Stimulated activated CD8-positive, alpha-beta memory T cell treated with anti-CD3 and anti-CD28 coated beads, Interleukin-12 subunit alpha, Interleukin-12 subunit beta, amount 100 ng/mL, for 24 hours (primary cell): ENCODE data around the gene BST2.

ENCODE experiments used
- DNase-seq: peaks from one replicate; pipeline ENCODE4 v3.0.0-alpha.2; 2020; ENCODE audit errors: extremely low read depth

The BST2 gene

DNA sequence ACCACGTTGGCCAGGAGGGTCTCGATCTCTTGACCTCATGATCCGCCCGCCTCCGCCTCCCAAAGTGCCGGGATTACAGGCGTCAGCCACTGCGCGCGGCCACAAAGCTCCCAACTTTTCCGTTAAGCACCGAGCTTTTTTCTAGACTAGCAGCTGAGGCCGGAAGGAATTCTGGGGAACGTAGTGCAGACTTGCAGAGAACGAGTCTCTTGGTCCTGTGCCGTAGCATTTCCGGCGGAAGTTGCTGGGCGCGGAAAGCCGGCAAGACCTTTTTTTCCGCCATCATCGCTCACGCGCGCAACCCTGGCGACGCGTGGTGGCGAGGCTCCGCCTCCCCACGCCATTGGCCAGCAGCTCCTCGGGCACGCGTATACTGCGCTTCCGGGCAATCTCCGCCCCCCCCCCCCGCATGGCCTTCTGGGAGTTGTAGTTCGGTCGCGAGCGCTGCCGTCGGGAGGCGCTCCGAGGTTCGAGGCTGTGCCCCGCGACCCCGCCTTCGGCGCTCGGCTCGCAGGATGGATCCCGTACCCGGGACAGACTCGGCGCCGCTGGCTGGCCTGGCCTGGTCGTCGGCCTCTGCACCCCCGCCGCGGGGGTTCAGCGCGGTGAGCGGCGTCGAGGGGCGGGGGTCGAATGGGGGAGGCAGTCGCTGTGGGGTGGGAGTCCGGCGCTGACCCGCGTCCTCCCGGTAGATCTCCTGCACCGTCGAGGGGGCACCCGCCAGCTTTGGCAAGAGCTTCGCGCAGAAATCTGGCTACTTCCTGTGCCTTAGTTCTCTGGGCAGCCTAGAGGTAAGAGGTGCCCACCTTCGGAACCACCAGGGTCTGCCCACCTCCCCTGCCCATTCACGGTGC, 14.4 kb upstream of the BST2 start, which contains the start of gene MVB12A:
MVB12A (plus strand) TSS at position 427 of the 854 bp plus-strand sequence; CDS start at position 516, 89 bp downstream.
- peak; percentile 83 for DNase-seq

DNA sequence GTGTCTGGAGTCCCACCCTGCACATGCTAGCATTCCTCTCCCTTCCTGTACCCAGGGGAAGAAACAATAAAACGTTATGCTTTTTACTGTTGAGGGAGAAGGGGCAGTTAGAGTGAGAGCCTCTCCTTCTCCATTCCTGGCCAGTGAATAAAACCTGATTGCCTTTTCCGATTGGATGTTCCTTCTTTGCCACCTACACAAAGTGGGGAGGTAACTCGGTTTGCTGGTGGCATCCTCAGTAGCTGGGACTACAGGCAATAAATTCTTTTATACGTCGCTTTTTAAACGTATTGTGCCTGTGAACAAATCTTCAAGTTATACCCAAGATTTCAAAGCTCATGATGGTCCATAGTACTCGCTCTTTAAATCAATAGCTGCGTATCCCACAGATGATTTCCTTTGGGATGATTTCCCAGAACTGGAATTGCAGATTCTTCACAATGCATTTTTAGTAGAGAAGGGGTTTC, 13.8 kb upstream of the BST2 start:
- no peak for DNase-seq

DNA sequence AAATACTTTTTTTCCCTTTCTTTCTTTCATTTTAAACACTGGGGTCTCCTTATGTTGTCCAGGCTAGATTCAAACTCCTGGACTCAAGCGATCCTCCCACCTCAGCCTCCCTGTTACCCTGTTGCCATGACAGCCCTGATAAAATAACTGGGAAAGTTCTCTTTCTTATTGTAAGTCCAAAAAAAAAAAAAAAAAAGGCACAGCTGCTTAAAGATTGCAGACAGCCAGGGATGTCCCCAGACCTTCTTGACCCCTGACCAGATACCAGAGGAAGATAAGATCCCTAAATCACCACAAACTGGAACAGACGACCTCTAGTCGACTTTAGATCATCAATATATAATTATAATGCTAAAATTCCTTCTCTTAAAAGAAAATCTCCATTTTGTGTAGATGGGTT, 13.3 kb upstream of the BST2 start:
- no peak for DNase-seq

DNA sequence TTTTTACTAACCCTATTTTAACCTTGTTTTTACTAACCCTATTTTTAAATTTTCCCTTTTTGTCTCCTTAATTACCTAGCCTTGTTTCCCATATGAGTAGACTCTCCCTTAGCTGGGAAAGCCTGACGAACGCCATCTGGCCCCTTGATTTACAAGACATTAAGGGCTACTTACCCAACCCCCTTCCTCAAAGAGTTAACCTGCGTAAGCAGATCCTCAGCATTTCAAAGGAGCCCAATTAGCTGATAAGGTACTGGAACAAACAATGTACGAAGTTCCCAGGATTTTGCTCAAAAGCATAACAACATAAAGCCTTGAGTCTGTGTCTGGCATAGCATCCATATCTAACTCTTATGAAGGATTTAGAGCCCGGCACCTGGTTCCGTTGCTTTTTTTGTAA, 9.7 kb upstream of the BST2 start:
- no peak for DNase-seq

DNA sequence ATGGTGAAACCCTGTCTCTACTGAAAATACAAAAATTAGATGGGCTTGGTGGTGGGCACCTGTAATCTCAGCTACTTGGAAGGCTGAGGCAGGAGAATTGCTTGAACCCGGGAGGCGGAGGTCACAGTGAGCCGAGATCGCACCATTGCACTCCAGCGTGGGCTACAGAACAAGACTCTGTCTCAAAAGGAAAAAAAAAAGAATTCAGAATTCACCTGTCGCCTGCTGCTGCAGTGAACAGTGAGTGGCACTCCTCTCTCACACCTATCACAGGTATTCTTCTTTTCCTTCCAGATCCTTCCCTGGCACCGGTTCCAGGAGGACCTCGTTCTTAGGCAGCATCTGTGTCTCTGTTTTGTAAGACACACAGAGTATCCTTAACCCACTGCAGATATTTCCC, 8.7 kb upstream of the BST2 start:
- no peak for DNase-seq

DNA sequence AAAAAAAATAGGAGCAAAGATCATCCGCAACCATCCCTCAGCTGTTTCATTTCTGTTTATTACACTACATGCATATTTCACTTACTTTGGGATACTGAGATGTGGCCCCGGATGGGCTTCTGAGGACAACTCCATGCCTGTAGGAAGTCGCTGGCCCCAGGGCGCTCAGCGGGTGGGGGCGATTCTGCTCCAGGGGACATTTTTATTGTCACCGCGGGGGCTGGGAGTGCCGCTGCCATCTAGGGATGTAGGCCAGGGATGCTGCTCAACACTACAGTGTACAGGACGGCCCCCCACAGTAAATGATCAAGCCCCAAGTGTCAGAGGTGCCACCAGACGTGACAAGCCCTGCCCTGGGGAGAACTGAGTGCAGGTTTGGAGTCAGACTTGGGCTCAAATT, 6.4 kb upstream of the BST2 start:
- DNase-seq: no peak

DNA sequence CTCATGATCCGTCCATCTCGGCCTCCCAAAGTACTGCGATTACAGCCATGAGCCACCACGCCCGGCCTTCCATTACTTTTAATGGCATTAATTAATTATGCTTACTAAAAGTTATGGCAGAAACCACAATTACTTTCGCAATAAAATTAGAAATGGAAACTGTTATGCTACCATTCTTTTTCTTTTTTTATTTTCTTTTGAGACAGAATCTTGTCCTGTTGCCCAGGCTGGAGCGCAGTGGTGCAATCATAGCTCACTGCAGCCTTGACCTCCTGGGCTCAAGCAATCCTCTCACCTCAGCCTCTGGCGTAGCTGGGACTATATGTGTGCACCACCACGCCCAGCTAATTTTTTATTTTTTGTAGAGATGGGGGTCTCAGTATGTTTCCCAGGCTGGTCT, 4.6 kb upstream of the BST2 start:
- DNase-seq: no peak

DNA sequence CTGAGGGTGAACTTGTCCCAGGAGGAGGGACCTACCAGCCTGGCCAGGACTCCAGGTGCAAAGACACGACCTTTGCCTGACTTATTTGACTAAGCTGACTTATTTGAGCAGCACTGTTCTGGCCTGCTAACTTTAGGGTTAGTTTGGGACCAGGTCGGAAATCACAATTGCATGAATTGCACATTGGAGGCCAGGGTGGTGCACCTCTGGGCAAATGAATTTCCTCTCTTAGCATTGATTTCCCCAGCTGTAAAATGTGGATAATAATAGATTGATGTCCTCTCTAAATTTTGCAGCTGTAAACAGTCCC, 1.4 kb upstream of the BST2 start:
- DNase-seq: no peak

DNA sequence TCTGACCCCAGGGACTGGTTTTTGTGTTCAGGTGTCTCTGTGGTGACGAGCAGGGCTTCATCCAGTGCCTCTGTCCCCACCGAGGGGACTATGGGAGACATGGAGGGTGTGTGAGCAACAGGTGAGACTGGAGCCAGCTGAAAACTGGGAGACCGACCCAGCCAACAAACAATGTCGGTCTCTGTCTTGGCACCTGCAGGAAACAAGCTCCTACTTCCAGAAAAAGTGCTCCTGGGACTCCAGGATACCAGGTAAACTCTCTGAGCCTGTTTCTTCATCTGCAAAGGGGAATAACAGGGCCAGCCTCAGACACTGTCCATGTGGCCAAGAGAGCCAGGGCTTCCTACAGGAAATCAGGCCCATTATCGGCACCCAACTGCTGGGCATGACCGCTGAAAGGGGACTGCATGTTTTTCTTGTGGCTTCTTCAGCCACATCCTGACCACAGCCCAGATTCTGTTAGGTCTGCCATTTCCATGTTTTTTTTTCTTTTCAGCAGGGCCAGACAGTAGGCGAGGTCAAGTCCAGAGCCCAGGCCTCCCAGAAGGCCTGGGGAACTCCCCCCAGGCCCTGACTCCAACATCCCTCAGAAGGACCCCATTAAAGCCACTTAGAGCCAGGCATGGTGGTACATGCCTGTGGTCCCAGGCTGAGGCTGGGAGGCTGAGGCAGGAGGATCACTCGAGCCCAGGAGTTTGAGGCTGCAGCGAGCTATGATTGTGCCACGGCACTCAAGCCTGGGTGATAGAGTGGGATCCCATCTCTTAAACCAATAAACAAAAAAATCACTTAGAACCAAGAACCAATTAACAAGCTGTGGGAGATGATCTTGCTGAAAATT, 836 bp upstream of the BST2 start:
- no peak for DNase-seq

DNA sequence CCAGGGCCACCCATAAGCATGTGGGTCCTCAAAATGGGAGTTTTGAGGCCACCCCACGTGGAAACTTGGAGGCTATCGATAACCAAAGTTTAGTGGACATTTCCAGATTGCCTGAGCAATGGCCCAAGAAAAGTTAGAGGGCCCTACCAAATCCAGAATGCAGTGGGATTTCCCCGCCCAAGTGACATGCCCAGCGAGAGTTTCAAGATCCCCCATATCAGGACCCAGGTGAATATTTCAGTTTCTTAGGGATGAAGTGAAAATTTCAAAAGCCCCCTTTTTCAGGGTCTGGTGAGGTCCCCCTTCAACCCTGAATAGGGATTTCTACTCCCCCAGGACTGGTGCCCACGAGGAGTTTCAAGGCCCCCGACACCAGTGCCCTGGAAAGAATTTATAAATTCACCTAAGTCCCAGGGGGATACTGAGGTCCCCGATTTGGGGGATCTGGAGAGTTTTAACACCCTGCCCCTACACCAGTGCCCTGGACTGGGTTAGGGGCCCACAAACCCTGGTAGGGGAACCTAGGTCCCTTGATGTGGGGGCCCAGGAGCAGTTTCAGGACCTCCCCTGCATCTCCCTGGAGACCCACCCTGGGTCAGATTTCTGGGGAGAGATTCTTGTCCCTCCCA, 695 bp downstream of the BST2 start:
- DNase-seq: no peak

DNA sequence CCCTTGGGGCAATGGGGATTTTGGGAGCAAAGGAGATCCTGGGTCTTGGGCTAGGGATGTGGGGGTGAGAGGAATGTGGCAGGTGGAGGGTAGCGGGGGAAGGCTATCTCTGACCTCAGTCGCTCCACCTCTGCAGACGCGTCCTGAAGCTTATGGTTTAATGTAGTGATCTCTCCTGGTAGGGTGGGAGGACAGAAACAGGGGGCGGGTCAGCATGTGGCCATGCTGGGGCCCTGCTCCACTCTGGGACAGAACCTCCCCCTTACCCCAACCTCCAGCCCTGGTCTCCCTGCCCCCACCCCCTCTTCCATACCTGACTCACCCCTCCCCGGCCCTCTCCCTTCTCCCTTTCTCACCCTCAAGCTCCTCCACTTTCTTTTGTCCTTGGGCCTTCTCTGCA, 1.4 kb downstream of the BST2 start:
- DNase-seq: no peak

DNA sequence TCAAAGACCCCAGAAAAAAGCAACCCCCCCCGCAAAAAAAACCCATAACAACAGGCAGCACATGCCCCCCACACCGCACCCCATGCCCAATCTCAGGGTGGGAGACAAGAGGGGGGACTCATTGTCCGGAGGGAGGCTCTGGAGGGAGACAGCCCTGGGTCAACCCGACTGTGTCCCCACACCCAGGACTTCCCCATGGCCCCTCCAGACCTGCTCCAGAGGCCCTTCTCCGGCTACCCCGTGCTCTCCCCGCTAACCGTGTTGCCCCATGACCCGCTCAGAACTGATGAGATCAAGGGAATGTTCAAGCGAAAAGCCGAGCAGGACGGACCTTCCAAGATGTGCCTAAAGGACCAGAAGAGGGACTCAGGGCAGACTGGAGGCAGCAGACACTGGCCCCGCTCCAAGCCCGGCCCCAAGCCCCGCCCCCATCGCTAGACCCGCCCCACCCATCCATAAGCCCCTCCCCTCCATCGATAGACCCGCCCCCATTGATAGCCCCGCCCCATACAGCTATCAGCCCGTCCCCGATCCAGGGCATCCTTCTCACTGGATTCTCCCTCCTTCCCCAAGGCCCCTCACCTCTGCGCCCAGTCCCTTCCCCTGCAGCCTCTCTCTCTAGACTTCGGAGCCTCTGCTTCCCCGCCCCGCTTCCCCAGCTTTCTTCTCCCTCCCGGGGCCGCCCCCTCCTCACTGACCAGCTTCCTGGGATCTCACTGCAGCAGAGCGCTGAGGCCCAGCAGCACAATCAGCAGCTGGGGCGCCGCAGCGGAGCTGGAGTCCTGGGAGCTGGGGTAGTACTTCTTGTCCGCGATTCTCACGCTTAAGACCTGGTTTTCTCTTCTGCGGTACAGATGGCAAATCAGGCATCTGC, 2.2 kb downstream of the BST2 start:
- DNase-seq: no peak

DNA sequence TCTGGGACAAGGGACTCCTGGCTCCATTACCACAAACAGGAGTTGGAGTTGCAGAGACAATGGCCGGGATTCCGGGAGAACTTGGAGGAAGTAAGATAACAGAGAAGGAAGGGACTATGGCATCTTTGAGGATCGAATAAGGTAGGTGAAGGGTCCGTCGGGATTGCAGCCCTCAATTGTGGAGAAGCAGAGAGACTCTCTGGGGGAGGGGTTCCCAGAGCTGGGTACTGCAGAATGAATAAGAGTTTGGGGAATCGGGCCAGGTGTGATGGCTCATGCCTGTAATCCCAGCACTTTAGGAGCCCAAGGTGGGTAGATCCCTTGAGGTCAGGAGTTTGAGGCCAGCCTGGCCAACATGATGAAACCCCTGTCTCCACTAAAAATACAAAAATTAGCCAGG, 3.8 kb downstream of the BST2 start:
- DNase-seq: no peak

DNA sequence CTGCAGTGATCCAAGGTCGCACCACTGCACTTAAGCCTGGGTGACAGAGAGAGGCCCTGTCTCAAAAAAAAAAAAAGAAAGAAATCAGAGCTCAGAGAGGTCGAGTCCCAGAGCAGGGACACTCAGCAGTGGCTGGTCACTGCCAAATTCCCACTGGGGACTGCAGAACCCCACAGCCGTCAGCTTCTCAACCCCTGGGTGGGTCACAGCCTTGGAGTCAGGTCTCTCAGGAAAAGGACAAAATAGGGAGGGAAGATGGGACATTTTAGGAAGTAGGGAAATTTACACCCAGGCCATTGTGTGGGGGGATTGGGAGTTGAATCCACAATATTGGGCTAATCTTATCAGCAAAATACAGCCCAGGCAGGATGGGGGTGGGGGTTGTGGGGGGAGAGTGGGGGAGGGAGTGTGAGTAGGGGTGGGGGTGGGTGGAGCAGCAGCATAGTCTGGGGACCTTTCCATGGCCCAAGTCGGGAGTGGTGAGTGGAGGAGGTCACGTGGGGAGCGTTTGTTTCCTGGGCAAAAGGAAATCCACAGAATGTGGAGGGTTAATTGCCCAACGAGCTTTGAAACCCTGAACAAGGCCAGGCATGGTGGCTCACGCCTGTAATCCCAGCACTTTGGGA, 6.4 kb downstream of the BST2 start:
- no peak for DNase-seq

DNA sequence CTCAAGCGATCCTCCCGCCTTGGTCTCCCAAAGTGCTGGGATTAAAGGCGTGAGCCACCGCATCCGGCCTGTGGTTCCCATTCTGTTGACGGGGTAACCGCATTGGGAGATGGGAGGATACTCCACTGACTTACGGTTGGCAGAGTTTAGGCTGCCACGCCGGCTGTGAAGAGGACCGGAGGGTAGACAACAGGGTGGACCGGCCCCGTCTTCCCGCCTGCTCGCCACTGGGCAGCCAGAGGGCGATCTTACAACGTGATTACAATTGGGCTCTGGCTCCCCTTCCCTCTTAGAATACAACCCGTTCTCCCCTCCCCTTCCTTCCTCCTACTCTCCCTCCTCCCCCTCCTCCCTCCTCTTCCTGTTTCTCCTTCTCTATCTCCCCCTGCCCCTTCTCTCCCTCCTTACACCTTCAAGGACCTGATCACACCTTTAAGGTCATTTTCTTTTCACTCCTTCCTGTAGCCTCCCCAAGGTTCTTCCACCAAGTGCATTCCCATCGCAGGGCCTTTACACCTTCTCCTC, 10.5 kb downstream of the BST2 start:
- DNase-seq: peak; percentile 49

DNA sequence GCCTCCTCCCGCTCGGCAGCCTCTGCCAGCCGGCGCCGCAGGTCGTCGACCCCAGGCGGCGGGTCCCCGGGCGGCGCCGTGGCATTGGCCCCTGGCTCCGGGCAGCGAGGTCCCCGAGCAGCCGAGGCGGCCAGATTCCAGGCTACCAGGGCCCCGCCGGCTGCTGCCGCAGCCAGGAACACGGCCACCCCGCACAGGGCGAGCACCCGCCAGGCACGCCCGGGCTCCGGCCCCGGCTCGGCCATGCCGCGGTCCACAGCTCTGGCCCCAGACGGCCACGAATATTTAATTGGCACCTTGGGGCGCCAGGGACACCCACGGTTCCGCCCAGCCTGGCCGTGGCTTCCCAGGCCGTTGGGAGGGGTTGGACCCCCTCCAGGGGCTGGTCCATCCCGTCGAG, 11.5 kb downstream of the BST2 start, which contains the start of gene CCDC194:
CCDC194 (minus strand) TSS at position 283 of the 400 bp plus-strand sequence; CDS start at position 245, 38 bp downstream.
- no peak for DNase-seq

DNA sequence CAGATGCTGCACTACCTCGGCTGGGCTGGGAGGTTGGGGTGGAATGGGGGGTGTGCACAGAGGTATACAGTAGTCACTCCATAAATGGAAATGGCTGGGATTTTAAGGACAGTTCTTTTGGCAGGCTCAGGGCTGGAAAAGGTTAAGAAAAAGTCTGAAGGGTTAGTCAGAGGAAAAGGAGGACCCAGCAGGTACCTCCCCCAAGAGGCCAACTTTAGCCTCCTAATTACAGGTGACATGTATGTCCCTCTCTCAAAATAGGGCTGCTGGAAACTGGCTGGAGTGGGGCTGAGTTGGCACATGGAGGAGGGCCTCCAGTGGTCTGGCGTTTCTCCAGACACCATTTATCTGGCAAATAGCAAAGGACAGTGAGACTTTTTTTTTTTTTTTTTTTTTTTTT, 12.4 kb downstream of the BST2 start:
- no peak for DNase-seq

DNA sequence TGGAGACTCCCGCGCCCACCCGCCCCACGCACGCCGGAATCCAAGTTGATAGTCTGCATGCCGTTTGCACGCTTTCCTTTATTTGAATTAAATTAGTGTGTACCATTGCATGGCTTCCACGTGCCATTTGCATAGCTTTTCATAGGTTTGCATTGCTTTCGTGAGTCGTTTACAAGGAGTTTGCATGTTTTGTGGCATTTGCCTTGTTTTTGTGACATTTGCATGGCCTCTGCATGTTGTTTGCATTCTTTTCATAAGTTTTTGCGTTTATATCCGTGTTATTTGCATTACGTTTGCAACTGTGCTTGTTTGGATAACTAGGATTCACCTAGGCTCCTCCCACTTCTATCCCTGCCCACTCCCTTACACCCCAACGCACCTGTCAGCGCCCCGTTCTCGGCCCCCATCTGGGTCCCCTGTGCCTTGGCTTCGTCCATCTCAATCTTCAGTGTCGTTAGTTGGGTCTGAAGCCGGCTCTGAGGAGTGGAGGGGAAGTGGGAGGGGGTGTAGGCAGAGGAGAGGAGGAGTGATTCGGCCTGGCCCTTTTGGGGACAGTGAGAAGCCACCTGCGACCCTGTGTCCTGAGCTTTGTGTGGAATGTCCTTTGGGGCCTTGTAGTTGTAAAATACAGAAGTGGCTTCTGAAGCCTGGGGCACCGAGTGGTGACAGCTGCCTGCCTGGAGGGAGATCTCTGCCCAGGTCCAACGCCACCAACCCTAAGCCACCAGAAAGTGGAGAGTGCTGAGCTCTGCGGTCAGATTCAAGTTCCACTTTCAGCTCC, 13.9 kb downstream of the BST2 start:
- DNase-seq: no peak

DNA sequence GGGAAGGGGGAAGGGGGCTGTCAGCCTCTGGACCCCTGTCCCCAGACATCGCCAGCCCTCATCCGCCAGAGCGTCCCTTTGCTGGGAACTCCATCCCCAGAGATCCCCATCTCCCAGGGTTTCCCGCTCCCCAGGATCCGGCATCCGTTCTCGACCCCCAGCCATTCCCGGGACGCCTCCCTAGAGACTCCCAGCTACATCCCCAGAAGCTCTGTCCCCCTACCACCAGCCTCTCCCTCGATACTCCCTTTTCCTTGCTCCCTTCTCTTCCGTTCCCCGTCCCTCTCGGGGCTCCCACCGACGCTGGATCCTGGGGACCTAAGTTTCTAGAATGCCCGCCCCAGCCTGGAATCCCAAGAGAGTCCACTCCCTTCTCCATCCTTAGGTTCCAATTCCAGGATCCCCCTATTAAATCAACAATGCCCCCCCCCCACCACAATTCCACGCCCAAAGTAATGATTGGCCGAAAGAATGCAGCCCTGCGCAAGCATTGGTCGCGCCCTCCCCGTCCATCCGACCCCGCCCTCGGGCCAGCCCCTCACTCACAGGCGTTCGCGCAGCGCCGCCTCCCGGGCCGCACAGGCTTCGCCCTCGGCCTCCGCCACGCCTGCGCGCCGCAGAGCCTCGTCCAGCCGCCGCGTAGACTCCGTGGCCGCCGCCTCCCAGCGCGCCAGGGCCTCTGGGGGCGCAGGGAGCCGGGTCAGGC, 14.6 kb downstream of the BST2 start:
- DNase-seq: peak; percentile 76
